Small intestine (tissue), 7 donors: ENCODE data around the gene TEKT5. TPM values are rescaled to one million over a fixed set of nuclear protein-coding genes. Genes with fewer than 3 reads are reported as not detected.
"Not testable (repeated sequence)": the region's sequence is repeated elsewhere in the genome, so short reads cannot be mapped to it uniquely, and the experiment has no call there.

ENCODE experiments used
- DNase-seq, 2 donors: peaks; one replicate each; pipeline versions ENCODE4 v3.0.0 to v3.0.0-alpha.2; 2013
- FAIRE-seq: peaks from 2 replicates; lab custom pipeline; 2012; peaks lifted over from hg19 to GRCh38; lab: Jason Lieb, UNC
- H3K27ac ChIP-seq, 3 donors: one replicate each; pipeline ENCODE4 v1.5.1; 2013; ENCODE audit warnings: low read length in 2 of 3, mild to moderate bottlenecking in 2 of 3, control low read depth in 1 of 3, inconsistent platforms in 1 of 3, low read depth in 1 of 3, moderate library complexity in 1 of 3
- H3K27me3 ChIP-seq, 3 donors: one replicate each; pipeline ENCODE4 v1.6.1; 2013; ENCODE audit warnings: low read length in 3 of 3, inconsistent platforms in 1 of 3; ENCODE audit not compliant: control insufficient read depth in 3 of 3, insufficient read depth in 3 of 3
- H3K36me3 ChIP-seq, 3 donors: one replicate each; pipeline ENCODE4 v1.6.1; 2013; ENCODE audit warnings: low read length in 3 of 3, inconsistent platforms in 1 of 3, low read depth in 1 of 3, mild to moderate bottlenecking in 1 of 3, moderate library complexity in 1 of 3; ENCODE audit not compliant: control insufficient read depth in 3 of 3, insufficient read depth in 2 of 3
- H3K4me1 ChIP-seq, 3 donors: one replicate each; pipeline ENCODE4 v1.6.1; 2013; ENCODE audit warnings: low read length in 2 of 3, inconsistent platforms in 1 of 3, low read depth in 1 of 3, mild to moderate bottlenecking in 1 of 3, moderate library complexity in 1 of 3; ENCODE audit not compliant: control insufficient read depth in 3 of 3, insufficient read depth in 2 of 3
- H3K4me3 ChIP-seq, 3 donors: one replicate each; pipeline ENCODE4 v1.5.1; 2013; ENCODE audit warnings: low read length in 3 of 3, control low read depth in 1 of 3, inconsistent platforms in 1 of 3, low read depth in 1 of 3, mild to moderate bottlenecking in 1 of 3, moderate library complexity in 1 of 3
- H3K9me3 ChIP-seq, 2 donors: one replicate each; pipeline ENCODE4 v1.6.1; 2013; ENCODE audit warnings: low read depth in 1 of 2, low read length in 1 of 2; ENCODE audit not compliant: control insufficient read depth in 2 of 2, insufficient read depth in 1 of 2
- WGBS, 3 donors: extraction: QIAGEN DNeasy Blood & Tissue Kit; methylation state at CpG; one replicate each; pipeline ENCODE4 v1.1.7; 2013; 5-methylcytosine and 5-hydroxymethylcytosine counted together
- polyA plus RNA-seq, 4 donors: library from polyadenylated mRNA; stranded (reverse) in 3 of 4; unstranded in 1 of 4; fragments of 200-250 nt in 3 of 4; fragments of 120-200 nt in 1 of 4; gene quantifications; one replicate each; pipeline versions ENCODE4 v1.2.1 to v1.2.3, GENCODE V29; 2013
- donor health status: healthy with polysubstance abuse.
- donor health status: control.
- donor health status: control.
- donor health status: Bipolar disorder and iron deficiency.
- donor health status: healthy.

TEKT5 gene
- polyA plus RNA-seq, 4 donors, result 0.07 to 0.25 TPM; not detected in 2

- H3K9me3 ChIP-seq, result no peaks in the 10 kb centered on the region
- no peak overlapping the region for H3K27ac ChIP-seq
- no peak for FAIRE-seq
- H3K36me3 ChIP-seq, result no peaks in the 10 kb centered on the region
- H3K4me3 ChIP-seq, result no peak overlapping the region
- H3K27me3 ChIP-seq, result peaks cover 0 to 3% (median 0%) of the 10 kb centered on the region in 3 donors
- peaks cover 0 to 6% (median 1%) of the 10 kb centered on the region in 3 donors for H3K4me1 ChIP-seq
- DNase-seq, result no peak
- 89 to 95% (median 92%) methylated on average over 7 of the region's 7 CpGs for WGBS, 3 donors
Observed at GRCh38 chr16:10641555-10641952, 53.2 kb downstream of the TEKT5 start.

- 94 to 97% (median 96%) methylated on average over 3 of the region's 3 CpGs for WGBS, 3 donors
- Histone ChIP-seq H3K27ac (no peak overlapping the region), H3K36me3 (no peaks in the 10 kb centered on the region), H3K4me3 (no peak overlapping the region), H3K27me3 (peaks cover 0 to 3% (median 0%) of the 10 kb centered on the region in 3 donors), H3K4me1 (peaks cover 0 to 6% (median 0%) of the 10 kb centered on the region in 3 donors), H3K9me3 (no peaks in the 10 kb centered on the region)
- no peak for FAIRE-seq
- no peak for DNase-seq
Observed at GRCh38 chr16:10640934-10641333, 53.8 kb downstream of the TEKT5 start.

GRCh38 chr16:10638101-10638500, 56.6 kb downstream of the TEKT5 start:
- DNase-seq, result no peak
- H3K27me3 ChIP-seq, result peaks cover 0 to 3% (median 0%) of the 10 kb centered on the region in 3 donors
- FAIRE-seq, result no peak
- WGBS, 3 donors, result 84 to 87% (median 87%) methylated on average over 6 of the region's 6 CpGs
- no peaks in the 10 kb centered on the region for H3K36me3 ChIP-seq
- peaks cover 0 to 5% of the 10 kb centered on the region in 2 donors for H3K9me3 ChIP-seq
- no peak overlapping the region for H3K4me3 ChIP-seq
- H3K4me1 ChIP-seq, result peaks cover 0 to 6% (median 0%) of the 10 kb centered on the region in 3 donors
- H3K27ac ChIP-seq, result no peak overlapping the region

- Histone ChIP-seq H3K9me3 (peaks cover 0 to 5% of the 10 kb centered on the region in 2 donors), H3K4me3 (no peak overlapping the region), H3K4me1 (peaks cover 0 to 6% (median 0%) of the 10 kb centered on the region in 3 donors), H3K36me3 (no peaks in the 10 kb centered on the region), H3K27ac (no peak overlapping the region), H3K27me3 (peaks cover 0 to 3% (median 0%) of the 10 kb centered on the region in 3 donors)
- FAIRE-seq, result no peak
- 61 to 68% (median 62%) methylated on average over 6 of the region's 6 CpGs for WGBS, 3 donors
- DNase-seq, result no peak
Observed at GRCh38 chr16:10637337-10638037, 57.2 kb downstream of the TEKT5 start.

- peaks cover 0 to 3% (median 0%) of the 10 kb centered on the region in 3 donors for H3K27me3 ChIP-seq
- no peak for FAIRE-seq
Observed at GRCh38 chr16:10635365-10636021, 59.2 kb downstream of the TEKT5 start.

GRCh38 chr16:10633429-10633828, 61.3 kb downstream of the TEKT5 start:
- WGBS, 3 donors, result 79 to 88% (median 85%) methylated on average over 4 of the region's 4 CpGs
- FAIRE-seq, H3K9me3 ChIP-seq, H3K4me3 ChIP-seq, H3K27ac ChIP-seq, DNase-seq, H3K27me3 ChIP-seq, H3K36me3 ChIP-seq, H3K4me1 ChIP-seq: not testable (repeated sequence)

More at GRCh38 chr16:10635365-10636021, 59.2 kb downstream of the TEKT5 start:
- Histone ChIP-seq H3K36me3 (no peaks in the 10 kb centered on the region), H3K4me1 (no peaks in the 10 kb centered on the region), H3K27ac (no peak overlapping the region), H3K9me3 (peaks cover 0 to 5% of the 10 kb centered on the region in 2 donors), H3K4me3 (no peak overlapping the region)
- DNase-seq, result no peak
- WGBS, 3 donors, result 88 to 94% (median 89%) methylated on average over 12 of the region's 12 CpGs

- H3K27ac ChIP-seq, result no peak overlapping the region
- peaks cover 0 to 5% of the 10 kb centered on the region in 2 donors for H3K9me3 ChIP-seq
- peaks cover 0 to 2% (median 0%) of the 10 kb centered on the region in 3 donors for H3K4me1 ChIP-seq
- 89 to 100% (median 90%) methylated on average over 2 of the region's 2 CpGs for WGBS, 3 donors
- no peak for FAIRE-seq
- H3K27me3 ChIP-seq, result no peaks in the 10 kb centered on the region
- H3K36me3 ChIP-seq, result no peaks in the 10 kb centered on the region
- no peak for DNase-seq
- no peak overlapping the region for H3K4me3 ChIP-seq
Observed at GRCh38 chr16:10631886-10632285, 62.8 kb downstream of the TEKT5 start.

GRCh38 chr16:10629592-10629963, 65.2 kb downstream of the TEKT5 start:
- DNase-seq, result peak; percentile 61 to 86
- WGBS, 3 donors, result 15 to 53% (median 37%) methylated on average over 6 of the region's 6 CpGs

More at GRCh38 chr16:10629592-10629963, 65.2 kb downstream of the TEKT5 start:
- Histone ChIP-seq H3K4me3 (no peak overlapping the region), H3K36me3 (no peaks in the 10 kb centered on the region), H3K27ac (no peak overlapping the region), H3K9me3 (peaks cover 0 to 1% of the 10 kb centered on the region in 2 donors), H3K4me1 (peaks cover 0 to 2% (median 0%) of the 10 kb centered on the region in 3 donors), H3K27me3 (no peaks in the 10 kb centered on the region)
- no peak for FAIRE-seq
